T-helper 2 cell (primary cell): ENCODE measurements around the gene CCDC196.
"Not testable (repeated sequence)": the region's sequence is repeated elsewhere in the genome, so short reads cannot be mapped to it uniquely, and the experiment has no call there.

Experiments used
- DNase-seq, 5 experiments: peaks; one replicate each; pipeline versions ENCODE4 v3.0.0 to v3.0.0-alpha.2; 2012 to 2022

Gene CCDC196

GRCh38 chr14:66495218-66496098 is 9.3 kb downstream of the CCDC196 start:
- peak in 3 of 5 experiments; percentile 4 to 68 (median 7) for DNase-seq

GRCh38 chr14:66496188-66496807 is 10.1 kb downstream of the CCDC196 start:
- DNase-seq, result no peak

- DNase-seq, result peak in 1 of 5 experiments; percentile 24
Observed at GRCh38 chr14:66496911-66497310, 10.7 kb downstream of the CCDC196 start.

- DNase-seq, result no peak
Observed at GRCh38 chr14:66498311-66498710, 12.1 kb downstream of the CCDC196 start.

GRCh38 chr14:66501592-66501991 is 15.4 kb downstream of the CCDC196 start:
- DNase-seq, result no peak

- not testable (repeated sequence) for DNase-seq
Observed at GRCh38 chr14:66502836-66503235, 16.7 kb downstream of the CCDC196 start.

- DNase-seq, result no peak
Observed at GRCh38 chr14:66503532-66503931, 17.4 kb downstream of the CCDC196 start.

- peak in 1 of 5 experiments; percentile 13 for DNase-seq
Observed at GRCh38 chr14:66507181-66507721, 21.1 kb downstream of the CCDC196 start.

GRCh38 chr14:66507722-66508546 is 21.8 kb downstream of the CCDC196 start, which contains the start of gene GPHN:
Gene GPHN, plus strand, starts transcription at chr14:66508147.
- DNase-seq, result peak; percentile 65 to 98 (median 80)

GRCh38 chr14:66508547-66508845 is 22.3 kb downstream of the CCDC196 start:
- DNase-seq, result no peak

- peak; percentile 16 to 54 (median 26) for DNase-seq
Observed at GRCh38 chr14:66508846-66509621, 22.9 kb downstream of the CCDC196 start.

GRCh38 chr14:66509874-66510273 is 23.7 kb downstream of the CCDC196 start:
- DNase-seq, result no peak

- peak in 1 of 5 experiments; percentile 77 for DNase-seq
Observed at GRCh38 chr14:66511849-66512248, 25.7 kb downstream of the CCDC196 start.

GRCh38 chr14:66514213-66514612 is 28.0 kb downstream of the CCDC196 start:
- no peak for DNase-seq

- no peak for DNase-seq
Observed at GRCh38 chr14:66530526-66530925, 44.4 kb downstream of the CCDC196 start.

GRCh38 chr14:66539034-66539433 is 52.9 kb downstream of the CCDC196 start:
- peak in 1 of 5 experiments; percentile 58 for DNase-seq

- DNase-seq, result no peak
Observed at GRCh38 chr14:66540038-66540437, 53.9 kb downstream of the CCDC196 start.

- no peak for DNase-seq
Observed at GRCh38 chr14:66541627-66542026, 55.5 kb downstream of the CCDC196 start.

- no peak for DNase-seq
Observed at GRCh38 chr14:66543996-66544395, 57.8 kb downstream of the CCDC196 start.

- DNase-seq, result not testable (repeated sequence)
Observed at GRCh38 chr14:66545191-66545590, 59.0 kb downstream of the CCDC196 start.

- not testable (repeated sequence) for DNase-seq
Observed at GRCh38 chr14:66545751-66546150, 59.6 kb downstream of the CCDC196 start.
